ENCODE data around the gene PBX2.
"Not testable (repeated sequence)": the region's sequence is repeated elsewhere in the genome, so short reads cannot be mapped to it uniquely, and the experiment has no call there.

DNA sequence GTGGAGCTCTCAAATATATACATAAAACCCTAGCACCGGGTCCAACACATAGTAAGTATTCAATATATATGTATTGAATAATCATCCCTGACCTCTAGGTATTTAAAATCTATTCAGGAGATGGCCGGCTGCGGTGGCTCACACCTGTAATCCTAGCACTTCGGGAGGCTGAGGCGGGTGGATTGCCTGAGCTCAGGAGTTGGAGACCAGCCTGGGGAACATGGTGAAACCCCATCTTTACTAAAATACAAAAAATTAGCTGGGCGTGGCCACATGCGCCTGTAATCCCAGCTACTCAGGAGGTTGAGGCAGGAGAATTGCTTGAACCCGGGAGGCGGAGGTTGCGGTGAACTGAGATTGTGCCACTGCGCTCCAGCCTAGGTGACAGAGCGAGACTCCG is 3.1 kb upstream of the PBX2 start:
- TF ChIP-seq, protein P1, sequence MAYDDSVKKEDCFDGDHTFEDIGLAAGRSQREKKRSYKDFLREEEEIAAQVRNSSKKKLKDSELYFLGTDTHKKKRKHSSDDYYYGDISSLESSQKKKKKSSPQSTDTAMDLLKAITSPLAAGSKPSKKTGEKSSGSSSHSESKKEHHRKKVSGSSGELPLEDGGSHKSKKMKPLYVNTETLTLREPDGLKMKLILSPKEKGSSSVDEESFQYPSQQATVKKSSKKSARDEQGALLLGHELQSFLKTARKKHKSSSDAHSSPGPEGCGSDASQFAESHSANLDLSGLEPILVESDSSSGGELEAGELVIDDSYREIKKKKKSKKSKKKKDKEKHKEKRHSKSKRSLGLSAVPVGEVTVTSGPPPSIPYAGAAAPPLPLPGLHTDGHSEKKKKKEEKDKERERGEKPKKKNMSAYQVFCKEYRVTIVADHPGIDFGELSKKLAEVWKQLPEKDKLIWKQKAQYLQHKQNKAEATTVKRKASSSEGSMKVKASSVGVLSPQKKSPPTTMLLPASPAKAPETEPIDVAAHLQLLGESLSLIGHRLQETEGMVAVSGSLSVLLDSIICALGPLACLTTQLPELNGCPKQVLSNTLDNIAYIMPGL (CRISPR knock-in tag; IDR thresholded peaks at IDR 0.05), result not testable (repeated sequence)
- TF ChIP-seq SP1 (CRISPR knock-in tag; conservative IDR thresholded peaks at IDR 0.05); NR2C2 (CRISPR knock-in tag; IDR thresholded peaks at IDR 0.05); CTCF (IDR thresholded peaks at IDR 0.05); AFF4 (CRISPR knock-in tag; IDR thresholded peaks at IDR 0.05; ENCODE audit: borderline replicate concordance); TEAD1 (CRISPR knock-in tag; IDR thresholded peaks at IDR 0.05): not testable (repeated sequence)
- TF ChIP-seq, protein P2, sequence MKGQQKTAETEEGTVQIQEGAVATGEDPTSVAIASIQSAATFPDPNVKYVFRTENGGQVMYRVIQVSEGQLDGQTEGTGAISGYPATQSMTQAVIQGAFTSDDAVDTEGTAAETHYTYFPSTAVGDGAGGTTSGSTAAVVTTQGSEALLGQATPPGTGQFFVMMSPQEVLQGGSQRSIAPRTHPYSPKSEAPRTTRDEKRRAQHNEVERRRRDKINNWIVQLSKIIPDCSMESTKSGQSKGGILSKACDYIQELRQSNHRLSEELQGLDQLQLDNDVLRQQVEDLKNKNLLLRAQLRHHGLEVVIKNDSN (CRISPR knock-in tag; IDR thresholded peaks at IDR 0.05), result not testable (repeated sequence)
- TF ChIP-seq, protein P3, sequence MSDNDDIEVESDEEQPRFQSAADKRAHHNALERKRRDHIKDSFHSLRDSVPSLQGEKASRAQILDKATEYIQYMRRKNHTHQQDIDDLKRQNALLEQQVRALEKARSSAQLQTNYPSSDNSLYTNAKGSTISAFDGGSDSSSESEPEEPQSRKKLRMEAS (CRISPR knock-in tag; IDR thresholded peaks at IDR 0.05), result not testable (repeated sequence)
